Neural cell (in vitro differentiated cells): Measurements from ENCODE around the gene LPA. TPM values are rescaled to one million over a fixed set of nuclear protein-coding genes. Genes with fewer than 3 reads are reported as not detected.

Experiments
- H2AFZ ChIP-seq: fragments of 200-600, 300-800 bp; sonication (generic), shearing (Covaris generic); 2 replicates; pipeline ENCODE4 v1.6.0; 2014; ENCODE audit warnings: low read depth, mild to moderate bottlenecking, antibody characterized with exemption, low read length, moderate library complexity
- H3F3A ChIP-seq: fragments of 200-600 bp; shearing (Covaris generic); 2 replicates; pipeline ENCODE4 v1.6.1; 2016; ENCODE audit warnings: mild to moderate bottlenecking, moderate library complexity, mixed read lengths, antibody characterized with exemption, low read length; ENCODE audit not compliant: insufficient read depth, poor library complexity, severe bottlenecking
- H3K27ac ChIP-seq: fragments of 200-600, 300-800 bp; sonication (generic), shearing (Covaris generic); 2 replicates; pipeline ENCODE4 v1.5.1; 2014; ENCODE audit warnings: mild to moderate bottlenecking, low read length, moderate library complexity
- H3K27me3 ChIP-seq: fragments of 300-800, 200-600 bp; sonication (generic), shearing (Covaris generic); 2 replicates; pipeline ENCODE4 v1.6.0; 2014; ENCODE audit warnings: mild to moderate bottlenecking, low read depth, low read length, moderate library complexity; ENCODE audit not compliant: insufficient read depth
- H3K36me3 ChIP-seq: fragments of 300-800, 200-600 bp; sonication (generic), shearing (Covaris generic); 2 replicates; pipeline ENCODE4 v1.5.1; 2014; ENCODE audit warnings: mild to moderate bottlenecking, antibody characterized with exemption, low read length, moderate library complexity; ENCODE audit not compliant: insufficient read depth
- H3K4me2 ChIP-seq: fragments of 300-800, 200-600 bp; sonication (generic), shearing (Covaris generic); 2 replicates; pipeline ENCODE4 v1.6.0; 2014; ENCODE audit warnings: mild to moderate bottlenecking, low read length
- H3K4me3 ChIP-seq: fragments of 300-800, 200-600 bp; sonication (generic), shearing (Covaris generic); 2 replicates; pipeline ENCODE4 v1.5.1; 2014; ENCODE audit warnings: mild to moderate bottlenecking, low read length, moderate library complexity
- H3K79me2 ChIP-seq: fragments of 200-600 bp; shearing (Covaris generic); replicated peaks from 2 replicates; pipeline ENCODE4 v1.6.0; 2014; ENCODE audit warnings: mild to moderate bottlenecking, low read length, moderate library complexity; ENCODE audit not compliant: insufficient read depth
- H3K9ac ChIP-seq: fragments of 300-800, 200-600 bp; sonication (generic), shearing (Covaris generic); 2 replicates; pipeline ENCODE4 v1.6.1; 2016; ENCODE audit warnings: mild to moderate bottlenecking, low read length, mixed read lengths
- H3K9me2 ChIP-seq: fragments of 200-600 bp; shearing (Covaris generic); 2 replicates; pipeline ENCODE4 v1.6.1; 2016; ENCODE audit warnings: mild to moderate bottlenecking, low read length, mixed read lengths; ENCODE audit not compliant: insufficient read depth
- H3K9me3 ChIP-seq: fragments of 200-600, 300-800 bp; sonication (generic), shearing (Covaris generic); 2 replicates; pipeline ENCODE4 v1.6.1; 2016; ENCODE audit warnings: mild to moderate bottlenecking, mixed run types, low read length, moderate library complexity, mixed read lengths
- H4K20me1 ChIP-seq: fragments of 200-600 bp; shearing (Covaris generic); 2 replicates; pipeline ENCODE4 v1.6.1; 2016; ENCODE audit warnings: mild to moderate bottlenecking, mixed run types; ENCODE audit not compliant: insufficient read depth
- EP300 ChIP-seq: fragments of 450-650 bp; conservative IDR thresholded peaks from 2 replicates; pipeline ENCODE4 v1.6.1; 2014; ENCODE audit warnings: antibody characterized with exemption, mild to moderate bottlenecking, moderate library complexity; ENCODE audit not compliant: poor library complexity, severe bottlenecking
- EZH2 ChIP-seq: fragments of 200-600, 300-800 bp; shearing (Covaris generic), sonication (generic); IDR thresholded peaks from 2 replicates; pipeline ENCODE4 v1.6.1; 2014; ENCODE audit warnings: antibody characterized with exemption, low read length, borderline replicate concordance, mild to moderate bottlenecking; ENCODE audit not compliant: insufficient read depth, poor library complexity, severe bottlenecking
- MXI1 ChIP-seq: fragments of 450-650 bp; conservative IDR thresholded peaks from 2 replicates; pipeline ENCODE4 v1.6.1; 2014; ENCODE audit warnings: antibody characterized with exemption, mild to moderate bottlenecking; ENCODE audit not compliant: poor library complexity, severe bottlenecking
- POLR2AphosphoS5 ChIP-seq: IDR thresholded peaks from 2 replicates; pipeline ENCODE4 v1.6.1; 2012
- RAD21 ChIP-seq: fragments of 450-650 bp; conservative IDR thresholded peaks from 2 replicates; pipeline ENCODE4 v1.6.1; 2014; ENCODE audit warnings: antibody characterized with exemption, mild to moderate bottlenecking, moderate library complexity
- REST ChIP-seq: IDR thresholded peaks from 2 replicates; pipeline ENCODE4 v1.6.1; 2012; ENCODE audit warnings: borderline replicate concordance
- SMC3 ChIP-seq: fragments of 450-650 bp; conservative IDR thresholded peaks from 2 replicates; pipeline ENCODE4 v1.6.1; 2014; ENCODE audit warnings: antibody characterized with exemption, mild to moderate bottlenecking, moderate library complexity; ENCODE audit not compliant: poor library complexity
- TAF1 ChIP-seq: IDR thresholded peaks from 2 replicates; pipeline ENCODE4 v1.6.1; 2012; ENCODE audit warnings: low read depth
- polyA plus RNA-seq: library from polyadenylated mRNA; depleted of rRNA; stranded (reverse); fragments of >200 nt; gene quantifications from 2 replicates; pipeline ENCODE4 v1.2.3, GENCODE V29; 2014
- TF ChIP-seq, protein P1 (sequence below): fragments of 450-650 bp; IDR thresholded peaks from 2 replicates; pipeline ENCODE4 v1.5.1; 2014; ENCODE audit warnings: antibody characterized with exemption, mild to moderate bottlenecking, moderate library complexity; ENCODE audit not compliant: poor library complexity, severe bottlenecking

Gene LPA
- polyA plus RNA-seq, 1 donor from 2014 or later = not detected

GRCh38 chr6:160489091-160489490 is 175.0 kb downstream of the LPA start:
- Histone ChIP-seq H3K9me2 (no peaks in the 10 kb centered on the region), H3K4me3 (peak overlapping the region; percentile 25), H3K36me3 (no peaks in the 10 kb centered on the region), H3K9ac (peak overlapping the region; percentile 52), H3K27me3 (no peaks in the 10 kb centered on the region), H3K9me3 (no peaks in the 10 kb centered on the region), H3K27ac (peak overlapping the region; percentile 74), H4K20me1 (no peaks in the 10 kb centered on the region), H3K4me2 (no peak overlapping the region), H3K79me2 (no peaks in the 10 kb centered on the region), H3F3A (no peaks in the 10 kb centered on the region), H2AFZ (no peak overlapping the region)
- TF ChIP-seq REST (no peak), EP300 (peak; percentile 46), RAD21 (no peak), SMC3 (no peak), EZH2 (no peak), MXI1 (no peak), TAF1 (no peak), POLR2AphosphoS5 (peak; percentile 41)
- TF ChIP-seq, protein P1, sequence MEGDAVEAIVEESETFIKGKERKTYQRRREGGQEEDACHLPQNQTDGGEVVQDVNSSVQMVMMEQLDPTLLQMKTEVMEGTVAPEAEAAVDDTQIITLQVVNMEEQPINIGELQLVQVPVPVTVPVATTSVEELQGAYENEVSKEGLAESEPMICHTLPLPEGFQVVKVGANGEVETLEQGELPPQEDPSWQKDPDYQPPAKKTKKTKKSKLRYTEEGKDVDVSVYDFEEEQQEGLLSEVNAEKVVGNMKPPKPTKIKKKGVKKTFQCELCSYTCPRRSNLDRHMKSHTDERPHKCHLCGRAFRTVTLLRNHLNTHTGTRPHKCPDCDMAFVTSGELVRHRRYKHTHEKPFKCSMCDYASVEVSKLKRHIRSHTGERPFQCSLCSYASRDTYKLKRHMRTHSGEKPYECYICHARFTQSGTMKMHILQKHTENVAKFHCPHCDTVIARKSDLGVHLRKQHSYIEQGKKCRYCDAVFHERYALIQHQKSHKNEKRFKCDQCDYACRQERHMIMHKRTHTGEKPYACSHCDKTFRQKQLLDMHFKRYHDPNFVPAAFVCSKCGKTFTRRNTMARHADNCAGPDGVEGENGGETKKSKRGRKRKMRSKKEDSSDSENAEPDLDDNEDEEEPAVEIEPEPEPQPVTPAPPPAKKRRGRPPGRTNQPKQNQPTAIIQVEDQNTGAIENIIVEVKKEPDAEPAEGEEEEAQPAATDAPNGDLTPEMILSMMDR = no peak

- TF ChIP-seq TAF1 (no peak), EP300 (no peak), SMC3 (no peak), MXI1 (no peak), POLR2AphosphoS5 (no peak), RAD21 (no peak), EZH2 (no peak), REST (no peak)
- TF ChIP-seq, protein P1 = no peak
- no peaks in the 10 kb centered on the region for H3K9me3 ChIP-seq
- no peaks in the 10 kb centered on the region for H3K79me2 ChIP-seq
- H3K9ac ChIP-seq = no peak overlapping the region
- no peak overlapping the region for H2AFZ ChIP-seq
- no peaks in the 10 kb centered on the region for H3K27me3 ChIP-seq
- no peaks in the 10 kb centered on the region for H4K20me1 ChIP-seq
- H3K36me3 ChIP-seq = no peaks in the 10 kb centered on the region
- H3K4me3 ChIP-seq = no peak overlapping the region
- no peaks in the 10 kb centered on the region for H3K9me2 ChIP-seq
- no peak overlapping the region for H3K27ac ChIP-seq
- H3K4me2 ChIP-seq = no peak overlapping the region
- no peaks in the 10 kb centered on the region for H3F3A ChIP-seq
Measured at GRCh38 chr6:160487116-160487515, 177.0 kb downstream of the LPA start.
